ENCODE results near the gene CALHM6.

GRCh38 chr6:116436586-116436985 lies 24.6 kb upstream of the CALHM6 start:
- TF ChIP-seq CTCF (IDR thresholded peaks at IDR 0.05; ENCODE audit: low read length) (no peak), EZH2 (optimal IDR thresholded peaks at IDR 0.05; ENCODE audit: low read depth, low read length) (no peak)
